ENCODE data around the gene FGF5.
"Not testable (repeated sequence)": the region's sequence is repeated elsewhere in the genome, so short reads cannot be mapped to it uniquely, and the experiment has no call there.

Gene FGF5

GRCh38 chr4:80301884-80302283 is 35.4 kb downstream of the FGF5 start:
- no peak for DNase-seq

GRCh38 chr4:80302616-80303223 is 36.3 kb downstream of the FGF5 start:
- no peak for DNase-seq

- DNase-seq, result no peak
These were observed 39.0 kb downstream of the FGF5 start for GRCh38 chr4:80305466-80305865.

GRCh38 chr4:80306260-80306659 is 39.8 kb downstream of the FGF5 start:
- DNase-seq, result no peak

- peak; percentile 38 for DNase-seq
These were observed 40.8 kb downstream of the FGF5 start for GRCh38 chr4:80307183-80307735.

- DNase-seq, result no peak
These were observed 41.5 kb downstream of the FGF5 start for GRCh38 chr4:80307774-80308465.

- DNase-seq, result no peak
These were observed 42.0 kb downstream of the FGF5 start for GRCh38 chr4:80308466-80308822.

GRCh38 chr4:80309294-80310004 is 43.0 kb downstream of the FGF5 start:
- DNase-seq, result no peak

- DNase-seq, result no peak
These were observed 44.7 kb downstream of the FGF5 start for GRCh38 chr4:80311130-80311529.

- DNase-seq, result no peak
These were observed 45.7 kb downstream of the FGF5 start for GRCh38 chr4:80312124-80312523.

- DNase-seq, result no peak
These were observed 47.2 kb downstream of the FGF5 start for GRCh38 chr4:80313627-80314026.

GRCh38 chr4:80315848-80316247 is 49.4 kb downstream of the FGF5 start:
- not testable (repeated sequence) for DNase-seq

GRCh38 chr4:80321341-80321740 is 54.9 kb downstream of the FGF5 start:
- no peak for DNase-seq

- DNase-seq, result no peak
These were observed 55.3 kb downstream of the FGF5 start for GRCh38 chr4:80321776-80322175.

- no peak for DNase-seq
These were observed 56.3 kb downstream of the FGF5 start for GRCh38 chr4:80322716-80323115.

- DNase-seq, result no peak
These were observed 57.7 kb downstream of the FGF5 start for GRCh38 chr4:80324171-80324570.

- no peak for DNase-seq
These were observed 65.2 kb downstream of the FGF5 start for GRCh38 chr4:80331693-80332092.

GRCh38 chr4:80333121-80333520 is 66.7 kb downstream of the FGF5 start:
- no peak for DNase-seq

- no peak for DNase-seq
These were observed 68.1 kb downstream of the FGF5 start for GRCh38 chr4:80334568-80334967.

- DNase-seq, result no peak
These were observed 68.7 kb downstream of the FGF5 start for GRCh38 chr4:80335226-80335553.

GRCh38 chr4:80335554-80336358 is 69.3 kb downstream of the FGF5 start, which contains the start of gene CFAP299:
Gene CFAP299, plus strand, starts transcription at chr4:80335730.
- DNase-seq, result peak; percentile 58

GRCh38 chr4:80336582-80336981 is 70.1 kb downstream of the FGF5 start:
- DNase-seq, result no peak

- no peak for DNase-seq
These were observed 73.6 kb downstream of the FGF5 start for GRCh38 chr4:80340036-80340435.

Data from NCI-H510A (cell line).